ENCODE measurements around the gene DDIT4L. TPM values are rescaled to one million over a fixed set of nuclear protein-coding genes. Genes with fewer than 3 reads are reported as not detected.
"Not testable (repeated sequence)": the region's sequence is repeated elsewhere in the genome, so short reads cannot be mapped to it uniquely, and the experiment has no call there.

Gene DDIT4L
- total RNA-seq, 4 donors from 2014 or later: 1.5 to 3.2 (median 2.5) TPM

DNA sequence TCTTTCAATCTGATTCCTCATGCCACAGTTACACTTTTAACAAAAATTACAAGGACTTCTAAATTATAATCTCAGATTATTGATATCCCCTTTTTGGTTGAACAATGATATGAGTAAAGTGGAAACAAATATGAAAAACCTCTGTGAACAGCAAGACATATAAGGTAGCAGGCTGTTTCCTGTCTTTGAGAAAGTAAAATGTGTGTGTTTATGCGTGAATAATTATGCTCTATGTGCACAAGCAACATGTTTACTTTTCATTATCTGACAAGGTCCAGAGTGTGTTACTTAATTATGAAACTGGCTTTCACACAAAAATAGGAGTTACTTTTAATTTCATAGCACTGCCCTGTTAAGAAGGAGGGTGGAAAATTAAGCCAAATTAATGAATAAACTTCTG is 43.1 kb downstream of the DDIT4L start:
- DNase-seq (ENCODE audit: low spot score) (no peak), ATAC-seq (ENCODE audit: low FRiP score) (no peak)

DNA sequence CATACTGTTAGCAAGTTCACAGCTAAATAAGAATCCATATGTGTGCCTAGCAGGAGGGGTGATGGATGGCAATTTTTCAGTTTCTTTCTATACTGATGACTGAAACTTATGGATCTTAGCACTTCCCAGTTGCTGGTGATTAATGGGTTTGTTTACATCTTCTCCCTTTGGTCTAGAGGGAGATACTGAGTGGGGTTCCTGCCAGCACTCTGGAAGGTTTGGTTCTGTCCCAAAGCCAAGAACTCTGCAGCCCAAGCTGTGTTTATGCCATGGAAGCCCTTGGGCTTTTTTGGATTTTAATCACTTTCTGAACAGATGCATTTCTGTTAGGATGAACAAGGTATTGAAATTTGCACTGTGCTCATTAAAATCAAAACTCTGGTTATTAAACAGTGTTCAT is 43.5 kb downstream of the DDIT4L start:
- ATAC-seq (ENCODE audit: low FRiP score) (no peak), DNase-seq (ENCODE audit: low spot score) (no peak)
- TF ChIP-seq, protein P1, sequence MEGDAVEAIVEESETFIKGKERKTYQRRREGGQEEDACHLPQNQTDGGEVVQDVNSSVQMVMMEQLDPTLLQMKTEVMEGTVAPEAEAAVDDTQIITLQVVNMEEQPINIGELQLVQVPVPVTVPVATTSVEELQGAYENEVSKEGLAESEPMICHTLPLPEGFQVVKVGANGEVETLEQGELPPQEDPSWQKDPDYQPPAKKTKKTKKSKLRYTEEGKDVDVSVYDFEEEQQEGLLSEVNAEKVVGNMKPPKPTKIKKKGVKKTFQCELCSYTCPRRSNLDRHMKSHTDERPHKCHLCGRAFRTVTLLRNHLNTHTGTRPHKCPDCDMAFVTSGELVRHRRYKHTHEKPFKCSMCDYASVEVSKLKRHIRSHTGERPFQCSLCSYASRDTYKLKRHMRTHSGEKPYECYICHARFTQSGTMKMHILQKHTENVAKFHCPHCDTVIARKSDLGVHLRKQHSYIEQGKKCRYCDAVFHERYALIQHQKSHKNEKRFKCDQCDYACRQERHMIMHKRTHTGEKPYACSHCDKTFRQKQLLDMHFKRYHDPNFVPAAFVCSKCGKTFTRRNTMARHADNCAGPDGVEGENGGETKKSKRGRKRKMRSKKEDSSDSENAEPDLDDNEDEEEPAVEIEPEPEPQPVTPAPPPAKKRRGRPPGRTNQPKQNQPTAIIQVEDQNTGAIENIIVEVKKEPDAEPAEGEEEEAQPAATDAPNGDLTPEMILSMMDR (IDR thresholded peaks at IDR 0.05): no peak

More for the DNA sequence above, 43.1 kb downstream of the DDIT4L start:
- TF ChIP-seq, protein P1 (IDR thresholded peaks at IDR 0.05): no peak

DNA sequence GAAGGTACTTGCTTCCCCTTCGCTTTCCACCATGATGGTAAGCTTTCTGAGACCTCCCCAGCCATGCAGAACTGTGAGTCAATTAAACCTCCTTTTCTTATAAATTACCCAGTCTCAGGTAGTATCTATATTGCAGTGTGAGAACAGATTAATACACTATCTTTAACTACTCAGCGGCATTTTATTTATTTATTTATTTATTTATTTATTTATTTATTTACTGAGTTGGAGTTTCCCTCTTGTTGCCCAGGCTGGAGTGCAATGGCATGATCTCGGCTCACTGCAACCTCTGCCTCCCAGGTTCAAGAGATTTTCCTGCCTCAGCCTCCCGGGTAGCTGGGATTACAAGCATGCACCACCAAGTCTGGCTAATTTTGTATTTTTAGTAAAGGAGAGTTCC is 52.9 kb downstream of the DDIT4L start:
- not testable (repeated sequence) for DNase-seq (ENCODE audit: low spot score); ATAC-seq (ENCODE audit: low FRiP score)

Other genes starting within 250 kb of the DDIT4L start
- gene DNAJB14, start 243.8 kb downstream of the DDIT4L start, total RNA-seq: 10 to 100 TPM; 27.7 to 45.2 (median 32.6) TPM
- gene H2AZ1, start 240.2 kb downstream of the DDIT4L start, total RNA-seq: 100 to 1,000 TPM in 3 of 4 donors, 10 to 100 TPM in 1; 99.0 to 177 (median 129) TPM

All from omental fat pad (tissue), 4 donors.